A549 (cell line): Measurements from ENCODE around the gene TSTD2. TPM values are rescaled to one million over a fixed set of nuclear protein-coding genes. Genes with fewer than 3 reads are reported as not detected.
"Not testable (repeated sequence)": the region's sequence is repeated elsewhere in the genome, so short reads cannot be mapped to it uniquely, and the experiment has no call there.

Experiments used
- ATAC-seq, 2 experiments: fragments of 200-7000 bp in 1 of 2; fragments of >200 bp in 1 of 2; cut with Nextera tagmentation in 1 of 2; cut with Tn5 transposase in 1 of 2; 3 replicates each; pipeline versions ENCODE4 v1.8.0 to v1.9.1; 2018 to 2020; ENCODE audit warnings: mild to moderate bottlenecking in 1 of 2, moderate library complexity in 1 of 2
- CTCF ChIA-PET: fragments of 300-600 bp; sonication (Branson Sonifier 250); formaldehyde crosslinking; extraction: SDS; loops from one replicate; lab custom pipeline; 2021; ENCODE audit warnings: antibody characterized with exemption, inconsistent platforms; lab: Yijun Ruan, JAX
- POLR2A ChIA-PET: fragments of 350-600 bp; formaldehyde crosslinking; extraction: SDS; loops from one replicate; lab custom pipeline; 2021; ENCODE audit warnings: antibody characterized with exemption, inconsistent platforms; lab: Yijun Ruan, JAX
- DNase-seq, 2 experiments: peaks; one replicate each; pipeline versions ENCODE4 v3.0.0 to v3.0.0-alpha.2; 2011 to 2016; ENCODE audit warnings: low read depth in 1 of 2, low spot score in 1 of 2
- FAIRE-seq: peaks from 2 replicates; lab custom pipeline; 2011; peaks lifted over from hg19 to GRCh38; lab: Jason Lieb, UNC
- H3K27ac ChIP-seq, 2 experiments: fragments of >200 bp; sonication (Bioruptor Twin); formaldehyde crosslinking; 3 replicates each; pipeline ENCODE4 v1.5.1; 2016 to 2017
- H3K4me1 ChIP-seq: fragments of >200 bp; sonication (Bioruptor Twin); formaldehyde crosslinking; 3 replicates; pipeline ENCODE4 v1.6.1; 2016
- H3K4me2 ChIP-seq: fragments of >200 bp; sonication (Bioruptor Twin); formaldehyde crosslinking; 3 replicates; pipeline ENCODE4 v1.6.1; 2016
- H3K4me3 ChIP-seq: fragments of >200 bp; sonication (Bioruptor Twin); formaldehyde crosslinking; 3 replicates; pipeline ENCODE4 v1.5.1; 2016
- H3K9me3 ChIP-seq: fragments of >200 bp; sonication (Bioruptor Twin); formaldehyde crosslinking; 3 replicates; pipeline ENCODE4 v1.6.1; 2016
- BHLHE40 ChIP-seq: IDR thresholded peaks from 2 replicates; pipeline ENCODE4 v1.6.1; 2012; ENCODE audit warnings: low read depth, low read length, inconsistent platforms
- CBX2 ChIP-seq: fragments of 200-600 bp; sonication (generic); IDR thresholded peaks from 2 replicates; pipeline ENCODE4 v1.6.1; 2016; ENCODE audit warnings: low read depth, mild to moderate bottlenecking, borderline replicate concordance
- CBX8 ChIP-seq: fragments of 200-600 bp; sonication (generic); IDR thresholded peaks from 2 replicates; pipeline ENCODE4 v1.6.1; 2016
- CEBPB ChIP-seq, 2 experiments: fragments of >200 bp in 1 of 2; sonication (Bioruptor Twin) in 1 of 2; formaldehyde crosslinking in 1 of 2; IDR thresholded peaks; 2 replicates each; pipeline ENCODE4 v1.6.1; 2012 to 2016
- EHF ChIP-seq: fragments of 250-450 bp; sonication (Bioruptor Pico); IDR thresholded peaks from 2 replicates; pipeline ENCODE4 v1.5.0; 2020; ENCODE audit warnings: mild to moderate bottlenecking
- EHMT2 ChIP-seq: fragments of 200-600 bp; sonication (generic); IDR thresholded peaks from 2 replicates; pipeline ENCODE4 v1.6.1; 2016; ENCODE audit warnings: antibody characterized with exemption, low read depth, mild to moderate bottlenecking, moderate library complexity
- ESRRA ChIP-seq: fragments of 150-350 bp; IDR thresholded peaks from 2 replicates; pipeline ENCODE4 v1.6.1; 2014; ENCODE audit warnings: mild to moderate bottlenecking, low read length, borderline replicate concordance
- FOSL2 ChIP-seq, 2 experiments: fragments of 450-650 bp in 1 of 2; fragments of >200 bp in 1 of 2; sonication (Bioruptor Twin) in 1 of 2; formaldehyde crosslinking; IDR thresholded peaks; 2 replicates each; pipeline versions ENCODE4 v1.5.0 to v1.6.1; 2016 to 2020; ENCODE audit warnings: mild to moderate bottlenecking in 1 of 2, moderate library complexity in 1 of 2
- FOXS1 ChIP-seq: fragments of 250-450 bp; sonication (Bioruptor Pico); IDR thresholded peaks from 2 replicates; pipeline ENCODE4 v1.5.0; 2020; ENCODE audit warnings: mild to moderate bottlenecking, moderate library complexity
- HDAC2 ChIP-seq: fragments of 200-600 bp; sonication (generic); IDR thresholded peaks from 2 replicates; pipeline ENCODE4 v1.6.1; 2016
- HEYL ChIP-seq: fragments of 250-450 bp; sonication (Bioruptor Pico); IDR thresholded peaks from 2 replicates; pipeline ENCODE4 v1.8.0; 2021; ENCODE audit warnings: mild to moderate bottlenecking, moderate library complexity
- HOXB13 ChIP-seq: fragments of 250-450 bp; sonication (Bioruptor Pico); IDR thresholded peaks from 2 replicates; pipeline ENCODE4 v1.5.0; 2020; ENCODE audit warnings: low read depth, mild to moderate bottlenecking, moderate library complexity
- JUN ChIP-seq, 2 experiments: fragments of >200 bp; sonication (Bioruptor Twin); formaldehyde crosslinking; IDR thresholded peaks; 2 replicates in 1 of 2; 3 replicates in 1 of 2; pipeline ENCODE4 v1.6.1; 2016 to 2017
- JUNB ChIP-seq: fragments of >200 bp; sonication (Bioruptor Twin); formaldehyde crosslinking; IDR thresholded peaks from 2 replicates; pipeline ENCODE4 v1.6.1; 2016
- MAZ ChIP-seq: fragments of 150-350 bp; IDR thresholded peaks from 2 replicates; pipeline ENCODE4 v1.6.1; 2014; ENCODE audit warnings: antibody characterized with exemption, low read depth, low read length, borderline replicate concordance
- PHF8 ChIP-seq: fragments of 200-600 bp; sonication (generic); IDR thresholded peaks from 2 replicates; pipeline ENCODE4 v1.6.1; 2016; ENCODE audit warnings: low read depth, mild to moderate bottlenecking, antibody characterized with exemption, moderate library complexity, borderline replicate concordance
- POLR2A ChIP-seq: IDR thresholded peaks from 2 replicates; pipeline ENCODE4 v1.6.1; 2012; ENCODE audit warnings: mild to moderate bottlenecking, low read length
- RAD21 ChIP-seq, 2 experiments: fragments of >200 bp in 1 of 2; sonication (Bioruptor Twin) in 1 of 2; formaldehyde crosslinking in 1 of 2; IDR thresholded peaks in 1 of 2; conservative IDR thresholded peaks in 1 of 2; 2 replicates in 1 of 2; 3 replicates in 1 of 2; pipeline ENCODE4 v1.6.1; 2012 to 2018; ENCODE audit warnings: inconsistent platforms in 1 of 2
- RCOR1 ChIP-seq: fragments of 150-350 bp; IDR thresholded peaks from 2 replicates; pipeline ENCODE4 v1.6.1; 2014; ENCODE audit warnings: antibody characterized with exemption, low read length, low read depth
- TFCP2L1 ChIP-seq: fragments of 250-450 bp; sonication (Bioruptor Pico); IDR thresholded peaks from 2 replicates; pipeline ENCODE4 v1.5.0; 2021; ENCODE audit warnings: mild to moderate bottlenecking
- ZFP36 ChIP-seq: fragments of 450-650 bp; IDR thresholded peaks from 2 replicates; pipeline ENCODE4 v1.6.1; 2014; ENCODE audit warnings: borderline replicate concordance; ENCODE audit not compliant: partially characterized antibody
- ZSCAN20 ChIP-seq: fragments of 250-450 bp; sonication (Bioruptor Pico); IDR thresholded peaks from 2 replicates; pipeline ENCODE4 v1.8.0; 2022; ENCODE audit warnings: mild to moderate bottlenecking, moderate library complexity
- WGBS: methylation state at CpG from one replicate; pipeline ENCODE4 v1.1.6; 2017; ENCODE audit errors: missing lambda C conversion rate; 5-methylcytosine and 5-hydroxymethylcytosine counted together
- polyA plus RNA-seq, 4 experiments: library from polyadenylated mRNA; depleted of rRNA in 3 of 4; stranded (reverse); fragments of >200 nt; fragmentation: RNase III in 1 of 4; extraction: RNeasy Plus Mini Kit Qiagen cat#74134 plus additional on column Dnase treatment in 1 of 4; gene quantifications; 2 replicates in 3 of 4; 3 replicates in 1 of 4; pipeline ENCODE4 v1.2.3, GENCODE V29; 2011 to 2017
- TF ChIP-seq, protein P1 (sequence below): IDR thresholded peaks from 2 replicates; pipeline ENCODE4 v1.6.1; 2012; ENCODE audit warnings: low read depth, borderline replicate concordance
- TF ChIP-seq, protein P2 (sequence below): fragments of 250-450 bp; sonication (Bioruptor Pico); IDR thresholded peaks from 2 replicates; pipeline ENCODE4 v1.5.0; 2020; ENCODE audit warnings: low read depth, mild to moderate bottlenecking, moderate library complexity
- TF ChIP-seq, protein P3 (sequence below): fragments of 200-600 bp; sonication (generic); IDR thresholded peaks from 2 replicates; pipeline ENCODE4 v1.6.1; 2016; ENCODE audit warnings: antibody characterized with exemption, mild to moderate bottlenecking, moderate library complexity
- TF ChIP-seq, protein P4 (sequence below): fragments of 150-350 bp; IDR thresholded peaks from 2 replicates; pipeline ENCODE4 v1.6.1; 2014; ENCODE audit warnings: low read depth, mild to moderate bottlenecking, low read length

The TSTD2 gene
- polyA plus RNA-seq, 2 of the 4 experiments (the other 2 are of a cell fraction), result 11.4 to 37.4 TPM

DNA sequence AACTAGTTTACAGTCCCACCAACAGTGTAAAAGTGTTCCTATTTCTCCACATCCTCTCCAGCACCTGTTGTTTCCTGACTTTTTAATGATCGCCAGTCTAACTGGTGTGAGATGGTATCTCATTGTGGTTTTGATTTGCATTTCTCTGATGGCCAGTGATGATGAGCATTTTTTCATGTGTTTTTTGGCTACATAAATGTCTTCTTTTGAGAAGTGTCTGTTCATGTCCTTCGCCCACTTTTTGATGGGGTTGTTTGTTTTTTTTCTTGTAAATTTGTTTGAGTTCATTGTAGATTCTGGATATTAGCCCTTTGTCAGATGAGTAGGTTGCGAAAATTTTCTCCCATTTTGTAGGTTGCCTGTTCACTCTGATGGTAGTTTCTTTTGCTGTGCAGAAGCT lies 51.6 kb downstream of the TSTD2 start:
- CTCF ChIA-PET, DNase-seq, ATAC-seq, H3K9me3 ChIP-seq, POLR2A ChIA-PET, H3K4me3 ChIP-seq, H3K27ac ChIP-seq, H3K4me1 ChIP-seq, FAIRE-seq, H3K4me2 ChIP-seq: not testable (repeated sequence)
- 100% methylated on average over 1 of the region's 3 CpGs for WGBS

DNA sequence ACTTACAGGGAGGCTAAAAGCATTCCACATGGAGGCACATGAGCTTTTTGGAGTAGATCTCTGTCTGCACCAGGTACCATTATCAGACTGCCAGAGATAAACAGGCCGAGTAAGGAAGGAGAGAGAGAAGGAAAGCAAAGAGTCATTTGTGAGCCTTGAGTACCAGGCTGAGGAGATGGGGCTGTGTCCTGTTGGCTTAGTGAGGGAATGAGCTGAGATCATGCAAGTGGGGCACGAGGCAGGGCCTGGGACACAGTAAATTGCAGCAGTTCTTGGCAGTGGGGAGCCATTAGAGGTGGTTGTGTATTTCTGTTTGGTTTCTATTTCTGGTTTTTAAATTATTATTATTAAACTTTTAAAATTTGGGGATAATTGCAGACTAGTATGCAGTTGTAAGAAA lies 53.3 kb downstream of the TSTD2 start:
- DNase-seq (no peak), FAIRE-seq (no peak), ATAC-seq (no peak)
- TF ChIP-seq HOXB13 (CRISPR knock-in tag), result no peak
- no peak for TF ChIP-seq ZFP36
- TF ChIP-seq CEBPB (IDR thresholded peaks at IDR 0.05), result no peak
- TF ChIP-seq HDAC2, result no peak
- TF ChIP-seq EHMT2, result no peak
- TF ChIP-seq FOXS1 (CRISPR knock-in tag), result no peak
- no peak for TF ChIP-seq RCOR1
- no peak for TF ChIP-seq POLR2A
- TF ChIP-seq CBX8, result no peak
- no peak for TF ChIP-seq JUN (IDR thresholded peaks at IDR 0.05)
- Histone ChIP-seq H3K4me1 (no peaks in the 10 kb centered on the region), H3K27ac (no peak overlapping the region), H3K4me2 (no peak overlapping the region), H3K4me3 (no peak overlapping the region), H3K9me3 (no peaks in the 10 kb centered on the region)
- ChIA-PET CTCF (interaction anchor here (1.4 to 2.5 kb wide), 4 partner anchors 12 to 111 kb away, joined by 3 to 12 read pairs (median 10); no protein-coding TSS in a partner anchor), POLR2A (no interaction called here)
- WGBS, result 11% methylated on average over 2 of the region's 2 CpGs

DNA sequence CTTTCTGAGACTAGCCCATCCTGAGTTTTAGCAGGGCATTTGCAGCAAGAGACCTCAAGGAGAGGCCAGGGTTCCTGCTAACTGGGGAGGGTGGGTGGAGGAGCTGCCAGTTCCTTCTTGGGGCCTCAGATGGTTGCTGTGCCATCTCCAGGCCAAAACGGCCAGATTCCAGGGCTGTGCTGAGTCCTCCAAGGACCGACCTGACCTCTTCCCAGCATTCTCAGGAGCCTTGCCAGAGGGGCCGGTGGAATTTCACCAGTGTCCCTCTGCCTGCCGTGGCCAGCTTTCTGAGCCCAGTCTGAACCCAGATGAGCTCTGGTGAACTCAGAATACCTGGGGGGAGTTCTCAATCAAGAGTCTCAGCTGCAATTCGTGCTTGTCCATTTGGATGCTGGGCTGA lies 54.3 kb downstream of the TSTD2 start:
- ATAC-seq (no peak; a peak in 1 of 6 replicates), FAIRE-seq (no peak), DNase-seq (no peak)
- TF ChIP-seq, protein P1, sequence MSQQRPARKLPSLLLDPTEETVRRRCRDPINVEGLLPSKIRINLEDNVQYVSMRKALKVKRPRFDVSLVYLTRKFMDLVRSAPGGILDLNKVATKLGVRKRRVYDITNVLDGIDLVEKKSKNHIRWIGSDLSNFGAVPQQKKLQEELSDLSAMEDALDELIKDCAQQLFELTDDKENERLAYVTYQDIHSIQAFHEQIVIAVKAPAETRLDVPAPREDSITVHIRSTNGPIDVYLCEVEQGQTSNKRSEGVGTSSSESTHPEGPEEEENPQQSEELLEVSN, result no peak
- TF ChIP-seq JUN (IDR thresholded peaks at IDR 0.05) (no peak), MAZ (no peak), CBX2 (no peak), PHF8 (no peak), TFCP2L1 (CRISPR knock-in tag) (no peak), EHMT2 (no peak), JUNB (no peak), FOSL2 (IDR thresholded peaks at IDR 0.05) (no peak), FOSL2 (CRISPR knock-in tag; IDR thresholded peaks at IDR 0.05) (no peak), ZSCAN20 (no peak), RAD21 (conservative IDR thresholded peaks at IDR 0.05 in 1 of 2, IDR thresholded peaks at IDR 0.05 in 1 of 2) (no peak), HEYL (no peak), EHF (CRISPR knock-in tag) (no peak), ESRRA (no peak), BHLHE40 (no peak), CBX8 (no peak)
- TF ChIP-seq, protein P2, sequence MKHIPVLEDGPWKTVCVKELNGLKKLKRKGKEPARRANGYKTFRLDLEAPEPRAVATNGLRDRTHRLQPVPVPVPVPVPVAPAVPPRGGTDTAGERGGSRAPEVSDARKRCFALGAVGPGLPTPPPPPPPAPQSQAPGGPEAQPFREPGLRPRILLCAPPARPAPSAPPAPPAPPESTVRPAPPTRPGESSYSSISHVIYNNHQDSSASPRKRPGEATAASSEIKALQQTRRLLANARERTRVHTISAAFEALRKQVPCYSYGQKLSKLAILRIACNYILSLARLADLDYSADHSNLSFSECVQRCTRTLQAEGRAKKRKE (CRISPR knock-in tag), result no peak
- TF ChIP-seq, protein P3, sequence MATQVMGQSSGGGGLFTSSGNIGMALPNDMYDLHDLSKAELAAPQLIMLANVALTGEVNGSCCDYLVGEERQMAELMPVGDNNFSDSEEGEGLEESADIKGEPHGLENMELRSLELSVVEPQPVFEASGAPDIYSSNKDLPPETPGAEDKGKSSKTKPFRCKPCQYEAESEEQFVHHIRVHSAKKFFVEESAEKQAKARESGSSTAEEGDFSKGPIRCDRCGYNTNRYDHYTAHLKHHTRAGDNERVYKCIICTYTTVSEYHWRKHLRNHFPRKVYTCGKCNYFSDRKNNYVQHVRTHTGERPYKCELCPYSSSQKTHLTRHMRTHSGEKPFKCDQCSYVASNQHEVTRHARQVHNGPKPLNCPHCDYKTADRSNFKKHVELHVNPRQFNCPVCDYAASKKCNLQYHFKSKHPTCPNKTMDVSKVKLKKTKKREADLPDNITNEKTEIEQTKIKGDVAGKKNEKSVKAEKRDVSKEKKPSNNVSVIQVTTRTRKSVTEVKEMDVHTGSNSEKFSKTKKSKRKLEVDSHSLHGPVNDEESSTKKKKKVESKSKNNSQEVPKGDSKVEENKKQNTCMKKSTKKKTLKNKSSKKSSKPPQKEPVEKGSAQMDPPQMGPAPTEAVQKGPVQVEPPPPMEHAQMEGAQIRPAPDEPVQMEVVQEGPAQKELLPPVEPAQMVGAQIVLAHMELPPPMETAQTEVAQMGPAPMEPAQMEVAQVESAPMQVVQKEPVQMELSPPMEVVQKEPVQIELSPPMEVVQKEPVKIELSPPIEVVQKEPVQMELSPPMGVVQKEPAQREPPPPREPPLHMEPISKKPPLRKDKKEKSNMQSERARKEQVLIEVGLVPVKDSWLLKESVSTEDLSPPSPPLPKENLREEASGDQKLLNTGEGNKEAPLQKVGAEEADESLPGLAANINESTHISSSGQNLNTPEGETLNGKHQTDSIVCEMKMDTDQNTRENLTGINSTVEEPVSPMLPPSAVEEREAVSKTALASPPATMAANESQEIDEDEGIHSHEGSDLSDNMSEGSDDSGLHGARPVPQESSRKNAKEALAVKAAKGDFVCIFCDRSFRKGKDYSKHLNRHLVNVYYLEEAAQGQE, result no peak
- TF ChIP-seq, protein P4, sequence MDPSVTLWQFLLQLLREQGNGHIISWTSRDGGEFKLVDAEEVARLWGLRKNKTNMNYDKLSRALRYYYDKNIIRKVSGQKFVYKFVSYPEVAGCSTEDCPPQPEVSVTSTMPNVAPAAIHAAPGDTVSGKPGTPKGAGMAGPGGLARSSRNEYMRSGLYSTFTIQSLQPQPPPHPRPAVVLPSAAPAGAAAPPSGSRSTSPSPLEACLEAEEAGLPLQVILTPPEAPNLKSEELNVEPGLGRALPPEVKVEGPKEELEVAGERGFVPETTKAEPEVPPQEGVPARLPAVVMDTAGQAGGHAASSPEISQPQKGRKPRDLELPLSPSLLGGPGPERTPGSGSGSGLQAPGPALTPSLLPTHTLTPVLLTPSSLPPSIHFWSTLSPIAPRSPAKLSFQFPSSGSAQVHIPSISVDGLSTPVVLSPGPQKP, result no peak
- no peaks in the 10 kb centered on the region for H3K9me3 ChIP-seq
- WGBS, result 52% methylated on average over 5 of the region's 5 CpGs
- no peak overlapping the region for H3K27ac ChIP-seq
- no peak overlapping the region for H3K4me2 ChIP-seq
- no peaks in the 10 kb centered on the region for H3K4me1 ChIP-seq
- POLR2A ChIA-PET, result no interaction called here
- CTCF ChIA-PET, result interaction anchor here (0.8 to 2.5 kb wide), 8 partner anchors 10 to 110 kb away, joined by 3 to 12 read pairs (median 4); no protein-coding TSS in a partner anchor
- no peak overlapping the region for H3K4me3 ChIP-seq
